ENCODE measurements around the gene ZBTB1.

- TF ChIP-seq EZH2phosphoT487 (IDR thresholded peaks at IDR 0.05; ENCODE audit: insufficient read depth, low read depth) (no peak), EZH2 (IDR thresholded peaks at IDR 0.05; ENCODE audit: insufficient read depth, poor library complexity, severe bottlenecking) (no peak)
These were observed 27.0 kb downstream of the ZBTB1 start for GRCh38 chr14:64531567-64531966.
